Skeletal muscle satellite cell (primary cell): ENCODE data around the gene ANKRD33B.

Experiments
- H3K27me3 ChIP-seq: 2 replicates; pipeline ENCODE4 v1.7.0; 2013; ENCODE audit warnings: low read length; ENCODE audit not compliant: control insufficient read depth, insufficient read depth
- H3K36me3 ChIP-seq: 2 replicates; pipeline ENCODE4 v1.7.0; 2013; ENCODE audit warnings: mild to moderate bottlenecking, control low read depth, low read length; ENCODE audit not compliant: insufficient read depth
- H3K4me1 ChIP-seq: 2 replicates; pipeline ENCODE4 v1.7.0; 2013; ENCODE audit warnings: low read length; ENCODE audit not compliant: control insufficient read depth, insufficient read depth
- H3K4me2 ChIP-seq: 2 replicates; pipeline ENCODE4 v1.7.0; 2013; ENCODE audit warnings: mild to moderate bottlenecking, low read length
- H3K4me3 ChIP-seq: 2 replicates; pipeline ENCODE4 v1.7.0; 2013; ENCODE audit warnings: low read length
- H3K9ac ChIP-seq: 2 replicates; pipeline ENCODE4 v1.7.0; 2013; ENCODE audit warnings: mild to moderate bottlenecking, low read depth, low read length, moderate library complexity
- H3K9me3 ChIP-seq: replicated peaks from 2 replicates; pipeline ENCODE4 v1.7.0; 2013; ENCODE audit warnings: mild to moderate bottlenecking, control low read depth, low read length

Gene ANKRD33B

DNA sequence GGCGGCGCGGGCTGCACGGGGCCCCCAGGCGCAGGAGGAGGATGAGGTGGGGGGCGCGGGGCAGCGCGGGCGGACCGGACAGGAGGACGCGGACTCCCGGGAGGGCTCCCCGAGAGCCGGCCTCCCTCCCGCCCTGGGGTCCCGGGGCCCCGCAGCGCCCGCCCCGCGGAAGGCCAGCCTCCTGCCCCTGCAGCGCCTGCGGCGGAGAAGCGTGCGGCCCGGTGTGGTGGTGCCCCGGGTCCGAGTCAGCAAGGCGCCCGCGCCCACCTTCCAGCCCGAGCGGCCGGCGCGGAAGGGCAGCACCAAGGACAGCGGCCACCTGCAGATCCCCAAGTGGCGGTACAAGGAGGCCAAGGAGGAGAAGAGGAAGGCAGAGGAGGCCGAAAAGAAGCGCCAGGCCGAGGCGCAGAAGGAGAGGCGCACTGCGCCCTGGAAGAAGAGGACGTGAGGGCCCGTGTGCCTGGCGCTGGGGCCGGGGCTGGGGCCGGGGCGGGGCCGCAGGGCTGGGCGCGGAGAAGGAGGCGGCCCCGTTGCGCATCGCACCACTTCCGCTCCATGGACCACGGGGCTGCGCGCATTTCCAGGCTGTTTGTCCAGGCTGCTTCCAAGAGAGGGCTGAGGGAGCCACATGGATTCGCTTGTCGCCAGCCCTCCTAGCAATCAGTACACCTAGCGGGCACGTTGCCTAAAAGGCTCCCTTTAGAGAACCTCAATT is 86.0 kb downstream of the ANKRD33B start:
- Histone ChIP-seq H3K4me2 (no peak overlapping the region), H3K4me1 (no peaks in the 10 kb centered on the region), H3K9me3 (no peaks in the 10 kb centered on the region), H3K36me3 (no peaks in the 10 kb centered on the region), H3K27me3 (no peaks in the 10 kb centered on the region), H3K9ac (no peak overlapping the region), H3K4me3 (no peak overlapping the region)

DNA sequence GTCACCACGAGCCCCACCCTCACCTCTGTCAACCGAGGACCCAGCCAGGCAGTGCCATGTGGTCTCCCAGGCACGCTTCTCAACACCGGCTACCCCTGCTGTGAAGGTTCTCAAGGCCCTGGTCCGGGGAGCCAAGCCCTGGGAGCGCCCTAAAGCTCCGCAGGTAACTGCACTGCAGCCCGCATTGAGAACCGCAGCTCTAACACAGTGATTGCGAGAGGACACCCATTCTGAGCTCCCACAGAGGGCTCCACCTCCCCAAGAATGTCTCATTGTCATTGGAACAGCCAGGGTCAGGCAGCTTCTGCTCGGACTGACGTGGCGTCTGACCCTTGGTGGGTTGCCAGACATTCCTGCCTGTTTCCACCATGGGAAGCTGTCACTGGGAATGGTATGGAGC is 88.3 kb downstream of the ANKRD33B start:
- Histone ChIP-seq H3K4me3 (no peak overlapping the region), H3K9ac (no peak overlapping the region), H3K4me1 (no peaks in the 10 kb centered on the region), H3K36me3 (no peaks in the 10 kb centered on the region), H3K4me2 (no peak overlapping the region), H3K27me3 (no peaks in the 10 kb centered on the region), H3K9me3 (no peaks in the 10 kb centered on the region)

DNA sequence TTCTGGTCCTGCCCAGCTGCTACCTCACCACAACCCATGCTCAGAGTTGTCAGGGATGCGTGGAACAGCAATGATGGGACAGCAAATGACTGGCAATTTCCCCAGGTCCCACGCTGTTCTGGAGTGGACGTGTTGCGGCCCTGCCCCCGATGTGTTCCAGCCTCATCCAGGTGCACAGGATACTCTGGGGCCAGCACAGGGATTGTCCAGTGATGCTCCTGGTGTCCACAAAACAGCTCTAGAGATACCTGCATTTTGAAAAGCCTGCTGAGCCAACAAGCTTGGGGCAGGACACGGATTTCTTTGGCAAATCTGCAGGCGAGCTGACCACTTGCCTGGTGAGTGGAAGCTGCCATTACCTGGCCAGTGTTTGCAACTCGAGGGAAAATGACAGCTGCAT is 88.7 kb downstream of the ANKRD33B start:
- Histone ChIP-seq H3K4me3 (no peak overlapping the region), H3K4me2 (no peak overlapping the region), H3K36me3 (no peaks in the 10 kb centered on the region), H3K9ac (no peak overlapping the region), H3K27me3 (no peaks in the 10 kb centered on the region), H3K4me1 (no peaks in the 10 kb centered on the region), H3K9me3 (no peaks in the 10 kb centered on the region)

DNA sequence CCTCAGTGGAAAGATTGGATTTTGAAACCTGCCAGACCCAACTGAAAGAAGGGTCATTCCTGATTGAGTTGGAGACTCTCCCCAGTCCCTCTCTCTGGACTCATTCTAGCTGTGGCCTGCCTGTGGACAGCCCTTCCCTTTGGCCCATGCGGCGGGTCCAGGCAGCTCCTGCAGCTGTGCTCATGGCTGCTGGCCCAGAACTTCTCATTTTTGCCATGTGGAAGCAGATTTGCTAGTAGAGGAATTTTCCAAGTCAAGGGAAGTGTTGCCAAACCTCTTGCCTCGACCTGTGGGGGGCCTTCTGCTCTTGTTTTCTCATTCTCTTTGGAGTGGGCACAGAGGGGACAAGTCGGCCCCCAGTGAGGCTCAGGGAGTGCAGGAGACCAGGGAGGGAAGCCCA is 89.2 kb downstream of the ANKRD33B start:
- Histone ChIP-seq H3K9ac (no peak overlapping the region), H3K4me3 (no peak overlapping the region), H3K4me2 (no peak overlapping the region), H3K36me3 (no peaks in the 10 kb centered on the region), H3K27me3 (no peaks in the 10 kb centered on the region), H3K9me3 (no peaks in the 10 kb centered on the region), H3K4me1 (no peaks in the 10 kb centered on the region)

DNA sequence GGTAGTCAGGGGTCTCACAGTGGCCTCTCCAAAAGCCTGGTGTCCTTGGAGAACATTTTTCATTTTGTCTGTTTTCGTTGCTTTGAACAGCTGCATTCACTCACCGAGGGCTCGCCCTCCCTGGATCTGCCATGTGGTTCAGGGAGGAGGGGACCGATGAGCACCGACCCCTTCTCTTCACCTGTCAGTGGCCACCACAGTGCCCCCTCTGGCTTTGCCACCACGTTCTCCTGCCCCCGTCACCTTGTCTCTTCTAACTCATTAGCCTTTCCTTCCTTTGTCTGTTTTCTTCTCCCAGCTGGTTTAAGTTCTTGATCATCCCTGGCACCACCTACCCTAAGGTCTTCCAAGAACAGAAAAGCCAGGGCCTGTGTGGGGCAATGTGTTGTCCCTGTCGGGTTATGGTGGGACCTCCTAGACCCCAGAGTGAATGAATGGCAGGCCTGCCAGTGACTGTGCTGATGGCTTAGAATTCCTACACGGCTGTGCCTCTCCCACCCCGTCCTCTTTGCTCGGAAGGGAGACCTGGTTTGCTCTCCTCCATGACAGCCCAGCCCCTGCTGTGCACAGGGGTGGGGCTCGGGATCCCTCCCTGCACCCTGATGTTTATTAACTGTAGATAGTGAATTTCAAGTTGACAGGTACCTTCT is 90.0 kb downstream of the ANKRD33B start:
- Histone ChIP-seq H3K9me3 (no peaks in the 10 kb centered on the region), H3K27me3 (no peaks in the 10 kb centered on the region), H3K36me3 (no peaks in the 10 kb centered on the region), H3K4me3 (no peak overlapping the region), H3K4me2 (no peak overlapping the region), H3K4me1 (no peaks in the 10 kb centered on the region), H3K9ac (no peak overlapping the region)

DNA sequence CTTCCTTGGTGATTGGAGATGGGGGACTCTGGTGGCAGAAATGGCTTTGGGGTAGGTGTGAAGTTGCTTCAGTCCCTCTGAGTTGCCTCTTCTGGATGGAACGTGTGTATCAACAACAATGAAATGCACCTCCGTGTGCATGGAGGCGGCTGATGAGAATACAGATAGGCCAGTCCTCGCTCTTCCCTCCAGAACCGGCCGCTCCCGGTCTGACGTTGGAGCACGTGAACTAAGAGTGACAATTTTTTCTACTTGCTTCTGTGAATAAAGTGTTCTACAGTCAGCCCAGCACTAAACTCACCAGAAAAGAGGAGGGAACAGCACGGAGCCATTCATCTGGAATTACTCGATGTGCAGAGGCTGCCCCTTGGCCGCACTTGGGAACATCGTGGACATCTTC is 90.7 kb downstream of the ANKRD33B start:
- no peak overlapping the region for H3K4me2 ChIP-seq
- H3K27me3 ChIP-seq = no peaks in the 10 kb centered on the region
- no peak overlapping the region for H3K9ac ChIP-seq
- H3K4me3 ChIP-seq = no peak overlapping the region
- no peaks in the 10 kb centered on the region for H3K36me3 ChIP-seq
- H3K4me1 ChIP-seq = no peaks in the 10 kb centered on the region
- no peaks in the 10 kb centered on the region for H3K9me3 ChIP-seq

DNA sequence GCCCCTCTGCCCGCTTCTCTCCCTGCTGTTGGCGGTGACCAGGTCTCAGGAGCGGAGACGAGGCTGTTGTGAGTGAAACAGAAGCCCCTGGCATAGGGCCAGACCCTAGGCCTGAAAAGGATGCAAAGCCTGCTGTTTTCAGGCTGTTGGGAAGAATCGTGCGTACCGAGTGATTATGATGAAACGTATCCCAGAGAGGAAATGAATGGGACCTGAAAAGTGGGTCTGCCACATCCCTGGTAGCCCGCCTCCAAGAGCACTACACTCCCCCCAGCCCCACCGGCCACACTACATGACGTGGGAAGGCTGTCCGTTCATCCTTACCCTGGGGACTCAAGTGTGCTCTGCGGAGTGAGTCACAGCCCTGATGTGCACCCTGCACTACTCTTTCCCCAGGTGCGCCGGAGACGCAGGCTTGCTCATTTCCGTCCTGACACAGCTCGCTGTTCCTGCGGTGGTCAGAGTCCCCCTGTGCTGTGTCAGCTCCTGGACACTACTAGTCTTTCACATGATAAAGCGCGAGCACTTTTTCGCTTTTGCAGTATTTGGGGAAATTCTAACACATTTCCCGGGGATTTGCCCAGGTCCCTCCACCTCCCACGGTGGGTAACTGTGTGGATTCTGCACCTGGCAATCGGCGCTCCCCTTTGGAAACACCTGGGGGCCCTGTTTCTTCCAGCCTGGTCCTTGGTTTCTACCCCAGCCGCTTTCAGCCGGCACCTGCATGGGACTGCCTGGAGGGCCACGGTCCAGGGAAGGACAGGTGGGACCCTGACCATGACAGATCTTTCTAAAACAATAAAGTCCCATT is 91.5 kb downstream of the ANKRD33B start:
- no peaks in the 10 kb centered on the region for H3K9me3 ChIP-seq
- H3K4me1 ChIP-seq = no peaks in the 10 kb centered on the region
- H3K9ac ChIP-seq = no peak overlapping the region
- no peaks in the 10 kb centered on the region for H3K36me3 ChIP-seq
- no peak overlapping the region for H3K4me3 ChIP-seq
- H3K4me2 ChIP-seq = no peak overlapping the region
- H3K27me3 ChIP-seq = no peaks in the 10 kb centered on the region

DNA sequence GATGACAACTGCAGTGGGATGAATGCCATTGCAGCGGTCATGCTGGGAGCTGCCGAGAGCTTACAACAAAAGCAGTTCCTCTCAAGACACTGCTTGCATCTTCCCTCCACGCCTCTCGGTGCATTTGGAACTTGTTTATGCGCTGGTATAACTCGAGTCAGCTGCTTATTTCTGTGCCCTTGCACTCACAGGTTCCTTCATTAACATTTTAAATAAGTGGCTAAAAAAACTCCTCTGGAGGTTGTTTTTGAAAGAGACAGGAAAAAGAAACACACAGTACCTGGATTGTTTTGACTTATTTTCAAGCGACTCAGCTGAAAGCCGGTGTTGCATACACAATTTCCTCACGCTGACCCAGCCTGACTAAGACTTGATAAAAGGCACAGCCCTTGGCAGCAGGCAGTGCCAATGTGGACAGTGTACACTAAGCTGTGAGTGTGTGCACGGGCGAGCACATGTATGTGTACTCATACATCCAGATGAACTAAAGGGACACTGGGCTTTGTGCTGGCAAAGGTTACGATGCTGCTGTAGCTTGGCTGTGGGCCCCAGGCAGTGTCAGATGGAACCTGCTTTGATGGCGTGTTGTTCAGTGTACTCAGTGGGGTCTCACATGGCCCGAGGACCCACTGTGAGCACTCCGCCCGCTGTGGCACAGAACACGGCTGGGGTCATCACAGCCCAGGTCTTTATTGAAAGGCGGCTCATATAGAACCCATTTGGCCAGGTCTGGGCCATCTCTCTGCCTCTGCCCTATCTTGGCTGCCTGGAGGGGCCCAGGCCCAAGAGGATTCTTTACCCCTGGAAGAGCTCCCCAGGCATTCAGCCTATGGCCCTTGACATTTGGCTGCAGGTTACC is 92.3 kb downstream of the ANKRD33B start:
- Histone ChIP-seq H3K4me3 (no peak overlapping the region), H3K27me3 (peaks cover 2% of the 10 kb centered on the region), H3K4me1 (no peaks in the 10 kb centered on the region), H3K4me2 (no peak overlapping the region), H3K9me3 (no peaks in the 10 kb centered on the region), H3K36me3 (no peaks in the 10 kb centered on the region), H3K9ac (no peak overlapping the region)

DNA sequence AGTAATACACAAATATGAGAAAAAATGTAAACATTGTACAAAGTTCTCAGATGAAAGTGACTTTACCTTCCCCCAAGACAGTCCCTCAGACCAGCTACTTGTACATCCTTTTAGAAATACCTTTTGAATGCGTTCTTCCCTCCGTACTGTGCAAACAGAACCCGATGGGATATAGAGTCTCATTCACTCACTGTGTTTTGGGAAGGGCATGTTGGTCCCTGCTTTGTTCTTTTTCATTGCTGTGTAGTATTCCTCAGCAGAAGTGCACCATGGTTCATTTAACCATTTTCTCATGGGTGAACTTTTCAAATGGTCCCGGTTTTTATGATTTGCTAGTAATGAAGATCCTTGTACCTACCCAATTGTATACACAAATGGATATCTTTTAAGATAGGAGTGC is 94.4 kb downstream of the ANKRD33B start:
- Histone ChIP-seq H3K9me3 (no peaks in the 10 kb centered on the region), H3K9ac (no peak overlapping the region), H3K4me1 (no peaks in the 10 kb centered on the region), H3K4me3 (no peak overlapping the region), H3K4me2 (no peak overlapping the region), H3K36me3 (no peaks in the 10 kb centered on the region), H3K27me3 (peaks cover 6% of the 10 kb centered on the region)

DNA sequence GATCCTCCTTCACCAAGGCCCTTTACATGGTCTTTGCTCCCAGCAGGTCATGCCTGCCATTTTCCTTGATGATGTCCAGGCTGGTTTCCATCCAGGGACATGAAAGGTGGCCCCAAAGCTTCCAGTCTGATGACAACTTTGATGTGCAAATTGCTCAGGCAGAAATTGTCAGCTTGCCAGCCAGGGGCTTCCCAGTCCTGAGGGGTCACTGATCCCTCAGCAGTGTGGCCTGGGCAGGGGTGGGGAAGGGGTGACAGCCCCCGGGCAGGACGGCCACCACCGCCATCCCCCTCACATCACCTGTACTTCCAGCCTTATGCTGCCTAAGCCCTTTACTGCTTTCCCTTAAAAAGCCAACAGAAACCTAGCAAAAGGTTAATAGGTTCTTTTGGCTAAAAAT is 96.3 kb downstream of the ANKRD33B start:
- H3K4me2 ChIP-seq = no peak overlapping the region
- H3K9me3 ChIP-seq = no peaks in the 10 kb centered on the region
- H3K27me3 ChIP-seq = peaks cover 15% of the 10 kb centered on the region
- H3K36me3 ChIP-seq = no peaks in the 10 kb centered on the region
- H3K4me3 ChIP-seq = no peak overlapping the region
- no peaks in the 10 kb centered on the region for H3K4me1 ChIP-seq
- H3K9ac ChIP-seq = no peak overlapping the region

DNA sequence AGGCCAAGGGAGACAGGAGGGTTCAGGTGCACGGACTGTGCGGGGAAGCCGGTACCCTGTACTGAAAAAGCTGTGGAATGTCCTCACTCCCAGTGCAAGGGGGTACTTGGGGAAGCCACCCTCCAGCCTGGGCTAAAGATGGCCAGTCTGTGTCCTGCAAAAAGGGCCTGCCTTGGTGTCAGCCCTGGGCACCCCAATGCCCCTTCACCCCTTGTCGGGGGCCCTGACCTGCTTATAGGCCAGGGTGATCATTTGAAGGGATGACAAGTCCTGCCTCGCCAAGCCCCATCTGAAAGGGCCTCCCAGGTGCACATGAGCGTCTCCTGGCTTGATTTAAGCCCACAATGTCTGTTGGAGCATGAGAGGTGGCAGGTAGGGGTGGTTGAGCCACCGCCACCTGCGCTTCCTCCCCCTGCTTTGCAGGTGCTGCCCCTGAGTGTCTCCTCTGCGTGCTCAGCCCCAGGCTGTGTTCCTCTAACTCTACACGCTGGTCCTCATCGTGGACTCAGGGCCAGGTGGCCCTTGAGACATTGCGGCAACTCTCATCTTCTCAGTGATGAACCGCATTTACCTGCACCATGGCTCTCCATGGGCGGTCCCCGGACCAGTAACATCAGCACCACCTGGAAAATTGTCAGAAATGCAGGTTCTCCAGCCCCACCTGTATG is 97.0 kb downstream of the ANKRD33B start:
- Histone ChIP-seq H3K4me2 (no peak overlapping the region), H3K4me3 (no peak overlapping the region), H3K36me3 (no peaks in the 10 kb centered on the region), H3K9ac (no peak overlapping the region), H3K4me1 (no peaks in the 10 kb centered on the region), H3K9me3 (no peaks in the 10 kb centered on the region), H3K27me3 (peaks cover 15% of the 10 kb centered on the region)
